Gastroesophageal sphincter (tissue), 3 donors: ENCODE data around the gene HAVCR2.

ENCODE experiments used
- EP300 ChIP-seq: sonication (generic); formaldehyde crosslinking; IDR thresholded peaks from one replicate; pipeline ENCODE4 v1.6.1; 2017; ENCODE audit warnings: antibody characterized with exemption, mild to moderate bottlenecking
- POLR2A ChIP-seq, 2 donors: fragments of 450-650 bp; IDR thresholded peaks; one replicate each; pipeline ENCODE4 v1.6.1; 2017; ENCODE audit warnings: antibody characterized with exemption in 2 of 2, mild to moderate bottlenecking in 2 of 2, moderate library complexity in 1 of 2
- POLR2AphosphoS5 ChIP-seq: sonication (generic); formaldehyde crosslinking; IDR thresholded peaks from one replicate; pipeline ENCODE4 v1.6.1; 2017; ENCODE audit warnings: antibody characterized with exemption
- TF ChIP-seq, protein P1 (sequence below), 4 experiments: fragments of 200-600 bp in 2 of 4; fragments of 450-650 bp in 2 of 4; sonication (generic) in 1 of 4; IDR thresholded peaks; one replicate each; pipeline ENCODE4 v1.5.1; 2017 to 2019; ENCODE audit warnings: antibody characterized with exemption in 4 of 4, mild to moderate bottlenecking in 2 of 4, moderate library complexity in 2 of 4

DNA sequence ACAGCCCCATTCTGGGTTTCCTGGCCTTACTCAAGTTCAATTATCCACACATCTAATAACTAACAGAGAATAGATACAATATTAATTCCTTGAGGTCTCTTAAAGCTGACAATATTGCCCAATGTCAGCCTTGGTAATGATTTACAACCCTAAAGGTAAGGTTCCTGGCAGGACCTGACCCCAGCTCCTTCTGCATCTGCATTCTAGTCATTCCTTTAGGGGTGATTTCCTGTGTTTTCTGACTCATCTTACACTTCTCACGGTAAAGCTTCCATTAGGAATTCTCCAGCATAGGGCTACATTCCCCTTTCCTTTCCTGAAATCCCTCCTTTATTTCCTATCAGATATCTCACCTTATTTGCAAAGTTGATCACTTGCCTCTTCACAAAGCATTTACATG, 59.2 kb downstream of the HAVCR2 start:
- TF ChIP-seq EP300 (no peak), POLR2A (IDR thresholded peaks at IDR 0.05) (no peak), POLR2AphosphoS5 (no peak)
- TF ChIP-seq, protein P1, sequence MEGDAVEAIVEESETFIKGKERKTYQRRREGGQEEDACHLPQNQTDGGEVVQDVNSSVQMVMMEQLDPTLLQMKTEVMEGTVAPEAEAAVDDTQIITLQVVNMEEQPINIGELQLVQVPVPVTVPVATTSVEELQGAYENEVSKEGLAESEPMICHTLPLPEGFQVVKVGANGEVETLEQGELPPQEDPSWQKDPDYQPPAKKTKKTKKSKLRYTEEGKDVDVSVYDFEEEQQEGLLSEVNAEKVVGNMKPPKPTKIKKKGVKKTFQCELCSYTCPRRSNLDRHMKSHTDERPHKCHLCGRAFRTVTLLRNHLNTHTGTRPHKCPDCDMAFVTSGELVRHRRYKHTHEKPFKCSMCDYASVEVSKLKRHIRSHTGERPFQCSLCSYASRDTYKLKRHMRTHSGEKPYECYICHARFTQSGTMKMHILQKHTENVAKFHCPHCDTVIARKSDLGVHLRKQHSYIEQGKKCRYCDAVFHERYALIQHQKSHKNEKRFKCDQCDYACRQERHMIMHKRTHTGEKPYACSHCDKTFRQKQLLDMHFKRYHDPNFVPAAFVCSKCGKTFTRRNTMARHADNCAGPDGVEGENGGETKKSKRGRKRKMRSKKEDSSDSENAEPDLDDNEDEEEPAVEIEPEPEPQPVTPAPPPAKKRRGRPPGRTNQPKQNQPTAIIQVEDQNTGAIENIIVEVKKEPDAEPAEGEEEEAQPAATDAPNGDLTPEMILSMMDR (IDR thresholded peaks at IDR 0.05): no peak
